Omental fat pad (tissue), 4 donors: Measurements from ENCODE around the gene BCAR3. TPM values are rescaled to one million over a fixed set of nuclear protein-coding genes. Genes with fewer than 3 reads are reported as not detected.

ENCODE experiments used
- ATAC-seq: fragments of 150-250 bp; one replicate; pipeline ENCODE4 v1.9.1; 2016; ENCODE audit warnings: mild to moderate bottlenecking, moderate library complexity; ENCODE audit not compliant: low FRiP score
- DNase-seq: peaks from one replicate; pipeline ENCODE4 v3.0.0-alpha.2; 2019; ENCODE audit warnings: low spot score
- total RNA-seq, 4 donors: library from RNA; depleted of rRNA; stranded (reverse); fragments of >200 nt; gene quantifications; one replicate each; pipeline ENCODE4 v1.1.0, GENCODE V29; 2016
- TF ChIP-seq, protein P1 (sequence below), 3 donors: fragments of 450-650 bp; IDR thresholded peaks; one replicate each; pipeline ENCODE4 v1.5.1; 2016 to 2017; ENCODE audit warnings: antibody characterized with exemption in 3 of 3, mild to moderate bottlenecking in 3 of 3, moderate library complexity in 2 of 3

Gene BCAR3
- total RNA-seq, 4 donors from 2014 or later: 43.7 to 73.5 (median 45.8) TPM

- DNase-seq (no peak), ATAC-seq (no peak)
- TF ChIP-seq, protein P1, sequence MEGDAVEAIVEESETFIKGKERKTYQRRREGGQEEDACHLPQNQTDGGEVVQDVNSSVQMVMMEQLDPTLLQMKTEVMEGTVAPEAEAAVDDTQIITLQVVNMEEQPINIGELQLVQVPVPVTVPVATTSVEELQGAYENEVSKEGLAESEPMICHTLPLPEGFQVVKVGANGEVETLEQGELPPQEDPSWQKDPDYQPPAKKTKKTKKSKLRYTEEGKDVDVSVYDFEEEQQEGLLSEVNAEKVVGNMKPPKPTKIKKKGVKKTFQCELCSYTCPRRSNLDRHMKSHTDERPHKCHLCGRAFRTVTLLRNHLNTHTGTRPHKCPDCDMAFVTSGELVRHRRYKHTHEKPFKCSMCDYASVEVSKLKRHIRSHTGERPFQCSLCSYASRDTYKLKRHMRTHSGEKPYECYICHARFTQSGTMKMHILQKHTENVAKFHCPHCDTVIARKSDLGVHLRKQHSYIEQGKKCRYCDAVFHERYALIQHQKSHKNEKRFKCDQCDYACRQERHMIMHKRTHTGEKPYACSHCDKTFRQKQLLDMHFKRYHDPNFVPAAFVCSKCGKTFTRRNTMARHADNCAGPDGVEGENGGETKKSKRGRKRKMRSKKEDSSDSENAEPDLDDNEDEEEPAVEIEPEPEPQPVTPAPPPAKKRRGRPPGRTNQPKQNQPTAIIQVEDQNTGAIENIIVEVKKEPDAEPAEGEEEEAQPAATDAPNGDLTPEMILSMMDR (IDR thresholded peaks at IDR 0.05): no peak
Measured at GRCh38 chr1:93694039-93694438, 12.4 kb upstream of the BCAR3 start.

- no peak for DNase-seq
- ATAC-seq: peak; percentile 78
- TF ChIP-seq, protein P1 (IDR thresholded peaks at IDR 0.05): no peak
Measured at GRCh38 chr1:93692983-93693591, 11.4 kb upstream of the BCAR3 start.

DNA sequence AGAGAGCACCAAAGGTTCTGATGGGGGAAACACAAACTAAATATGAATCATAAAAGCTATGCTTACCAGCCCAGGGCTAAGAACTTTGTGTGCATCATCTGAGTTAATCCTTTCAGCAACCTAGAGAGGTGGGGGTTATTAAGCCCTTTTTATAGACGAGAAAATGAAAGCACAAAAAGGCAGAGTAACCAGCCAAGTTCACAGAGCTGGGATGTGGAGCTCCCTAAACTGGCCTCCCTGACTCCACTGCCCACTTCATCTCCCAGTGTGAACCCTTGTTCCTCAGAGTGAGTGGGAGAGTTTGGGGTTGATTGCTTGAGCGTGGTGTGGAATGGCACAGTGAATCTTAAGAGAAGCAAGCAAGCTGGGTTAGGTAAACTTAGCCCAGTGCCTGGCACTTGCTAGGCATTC, 10.8 kb upstream of the BCAR3 start:
- TF ChIP-seq, protein P1 (IDR thresholded peaks at IDR 0.05): no peak
- peak; percentile 64 for ATAC-seq
- no peak for DNase-seq

DNA sequence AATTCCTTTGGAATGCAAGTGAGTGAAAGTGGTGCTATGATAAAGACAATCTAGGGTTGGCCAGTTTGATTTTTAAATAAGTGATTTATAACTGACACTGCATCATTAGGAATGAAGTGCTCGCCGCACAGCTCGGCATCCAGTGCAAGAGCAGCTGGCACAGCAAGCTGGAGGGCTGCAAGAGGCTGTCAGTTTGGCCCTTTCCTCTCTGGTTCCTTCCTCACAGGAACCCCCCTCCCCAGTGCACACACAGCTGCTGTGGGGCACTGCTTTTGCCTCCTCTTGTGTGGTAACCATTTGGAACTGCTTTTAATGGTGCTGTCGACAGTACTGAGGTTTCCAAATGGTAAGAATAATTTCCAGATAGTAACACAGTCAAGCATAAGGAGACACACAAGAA, 10.4 kb upstream of the BCAR3 start:
- no peak for ATAC-seq
- no peak for DNase-seq
- TF ChIP-seq, protein P1 (IDR thresholded peaks at IDR 0.05): no peak

GRCh38 chr1:93690921-93691789, 9.5 kb upstream of the BCAR3 start:
- no peak for ATAC-seq
- DNase-seq: no peak
- TF ChIP-seq, protein P1 (IDR thresholded peaks at IDR 0.05): no peak

DNA sequence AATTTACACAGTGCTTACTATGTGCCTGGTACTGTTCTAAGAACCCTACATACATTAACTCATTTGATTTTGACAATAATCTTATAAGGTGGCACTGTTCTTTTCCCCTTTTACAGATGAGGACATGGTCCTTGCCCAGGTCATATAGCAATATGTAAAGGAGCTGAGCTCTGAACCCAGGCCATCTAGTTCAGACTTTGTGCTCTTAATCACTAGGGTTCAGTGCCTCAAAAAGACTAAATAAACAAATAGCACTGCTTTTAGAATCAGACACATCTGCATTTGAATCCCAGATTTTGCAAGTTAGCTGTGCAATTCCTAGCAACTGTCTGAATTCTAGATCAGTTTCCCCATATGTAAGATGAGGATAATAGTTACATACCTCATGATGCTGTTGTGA, 8.7 kb upstream of the BCAR3 start:
- DNase-seq (no peak), ATAC-seq (no peak)
- TF ChIP-seq, protein P1 (IDR thresholded peaks at IDR 0.05): no peak
